ENCODE data around the gene IPO9.
"Not testable (repeated sequence)": the region's sequence is repeated elsewhere in the genome, so short reads cannot be mapped to it uniquely, and the experiment has no call there.

Gene IPO9

DNA sequence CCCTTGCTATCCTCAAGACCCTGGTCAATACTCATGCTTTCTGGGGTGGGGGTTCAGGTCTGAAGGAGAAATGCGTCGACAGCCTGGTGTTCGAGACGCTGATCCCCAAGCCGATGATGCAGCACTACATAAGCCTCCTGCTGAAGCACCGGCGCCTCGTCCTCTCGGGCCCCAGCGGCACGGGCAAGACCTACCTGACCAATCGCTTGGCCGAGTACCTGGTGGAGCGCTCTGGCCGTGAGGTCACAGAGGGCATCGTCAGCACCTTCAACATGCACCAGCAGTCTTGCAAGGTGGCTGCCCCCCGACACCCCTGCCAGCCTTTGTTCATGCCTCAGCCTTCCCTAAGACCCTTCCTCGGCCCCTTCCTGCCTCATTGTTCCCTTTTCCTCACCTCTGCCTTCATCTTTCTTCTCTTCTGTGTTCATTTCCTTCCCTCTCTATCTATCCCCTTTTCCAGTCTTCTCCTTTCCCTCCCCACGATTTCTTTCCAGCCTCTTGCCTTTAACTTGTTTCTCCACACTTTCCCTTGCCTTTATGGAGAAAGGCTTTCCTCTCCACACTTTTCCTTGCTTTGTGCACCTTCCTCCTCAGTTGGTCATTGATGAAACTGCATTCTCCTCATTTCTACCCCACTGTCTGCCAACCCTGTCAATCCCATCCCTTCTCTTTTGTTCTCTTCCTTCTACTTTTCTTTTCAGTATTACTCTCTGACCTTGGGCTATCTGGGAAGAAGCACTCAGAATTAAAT is 18.3 kb upstream of the IPO9 start:
- no peak for DNase-seq

GRCh38 chr1:201813226-201813625 is 15.7 kb upstream of the IPO9 start:
- no peak for DNase-seq

GRCh38 chr1:201816309-201816854 is 12.6 kb upstream of the IPO9 start:
- no peak for DNase-seq

DNA sequence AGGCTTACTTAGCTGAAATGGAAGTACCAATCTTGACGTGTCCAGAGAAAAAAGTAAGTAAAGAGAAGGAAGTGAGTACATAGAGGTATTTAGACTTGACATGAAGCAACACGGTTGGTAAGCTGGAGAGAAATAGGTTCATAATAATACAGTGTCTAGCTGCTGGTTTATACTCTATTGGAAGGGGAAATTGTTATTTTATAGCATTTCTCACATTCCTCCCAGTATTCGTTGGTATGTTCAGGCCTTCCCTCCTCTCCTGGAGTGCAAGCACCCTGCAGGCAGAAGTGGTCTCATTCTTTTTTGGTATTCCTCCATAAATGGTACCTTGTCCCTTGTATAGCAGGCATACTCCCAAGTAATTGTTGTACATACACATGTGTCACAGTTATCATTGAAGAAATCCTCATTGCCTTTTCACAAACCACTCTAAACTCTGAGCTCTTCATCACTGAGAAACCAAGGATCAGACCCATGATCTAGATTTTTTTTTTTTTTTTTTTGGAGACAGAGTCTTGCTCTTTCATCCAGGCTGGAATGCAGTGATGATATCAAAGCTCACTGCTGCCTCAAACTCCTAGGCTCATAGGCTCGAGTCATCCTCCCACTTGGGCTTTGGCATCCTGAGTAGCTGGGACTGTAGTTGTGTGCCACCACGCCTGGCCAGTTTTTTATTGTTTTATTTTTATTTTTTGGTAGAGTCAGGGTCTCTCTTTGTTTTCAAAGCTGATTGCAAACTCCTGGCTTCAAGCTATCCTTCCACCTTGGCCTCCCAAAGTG is 9.8 kb upstream of the IPO9 start:
- DNase-seq: no peak

- DNase-seq: no peak
These were observed 8.5 kb upstream of the IPO9 start for GRCh38 chr1:201820413-201820812.

DNA sequence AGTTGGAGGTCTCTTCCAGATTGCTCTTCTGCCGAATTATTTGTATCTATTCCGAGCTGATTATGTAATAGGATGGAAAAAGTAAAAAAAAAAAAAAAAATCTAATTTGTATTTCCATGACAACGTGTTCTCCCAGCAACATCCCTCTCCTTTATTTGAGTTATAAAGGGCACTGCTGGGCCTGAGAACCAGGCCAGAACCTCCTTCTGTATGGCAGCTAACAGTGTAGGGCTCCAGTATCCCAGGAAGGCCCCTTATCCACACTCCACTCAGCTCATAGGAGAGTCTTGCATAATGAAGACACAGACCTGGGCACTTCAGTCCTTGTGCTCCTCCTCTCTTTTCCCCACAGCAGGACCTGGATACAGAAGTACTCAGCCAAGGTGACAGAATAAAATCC is 3.7 kb upstream of the IPO9 start:
- DNase-seq: no peak

DNA sequence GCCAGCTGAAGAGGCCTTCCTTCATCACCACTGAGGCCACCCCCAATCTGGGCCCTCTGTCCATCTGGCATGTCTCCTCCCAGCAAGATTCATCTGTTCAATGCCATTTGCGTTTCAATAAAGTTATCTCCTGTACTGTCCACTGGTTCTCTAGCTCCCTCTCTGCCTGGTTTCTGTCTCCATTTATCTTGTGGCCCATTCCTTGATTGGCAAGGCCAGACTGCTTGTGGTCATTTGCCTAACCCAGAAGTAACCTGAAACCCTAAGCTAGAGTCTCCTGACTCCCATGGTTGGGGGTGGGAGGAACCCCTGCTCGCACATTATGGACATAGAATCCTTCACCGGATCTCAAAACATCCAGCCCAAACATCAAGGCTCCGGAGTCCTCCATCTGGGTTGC is 2.1 kb upstream of the IPO9 start:
- DNase-seq: no peak

DNA sequence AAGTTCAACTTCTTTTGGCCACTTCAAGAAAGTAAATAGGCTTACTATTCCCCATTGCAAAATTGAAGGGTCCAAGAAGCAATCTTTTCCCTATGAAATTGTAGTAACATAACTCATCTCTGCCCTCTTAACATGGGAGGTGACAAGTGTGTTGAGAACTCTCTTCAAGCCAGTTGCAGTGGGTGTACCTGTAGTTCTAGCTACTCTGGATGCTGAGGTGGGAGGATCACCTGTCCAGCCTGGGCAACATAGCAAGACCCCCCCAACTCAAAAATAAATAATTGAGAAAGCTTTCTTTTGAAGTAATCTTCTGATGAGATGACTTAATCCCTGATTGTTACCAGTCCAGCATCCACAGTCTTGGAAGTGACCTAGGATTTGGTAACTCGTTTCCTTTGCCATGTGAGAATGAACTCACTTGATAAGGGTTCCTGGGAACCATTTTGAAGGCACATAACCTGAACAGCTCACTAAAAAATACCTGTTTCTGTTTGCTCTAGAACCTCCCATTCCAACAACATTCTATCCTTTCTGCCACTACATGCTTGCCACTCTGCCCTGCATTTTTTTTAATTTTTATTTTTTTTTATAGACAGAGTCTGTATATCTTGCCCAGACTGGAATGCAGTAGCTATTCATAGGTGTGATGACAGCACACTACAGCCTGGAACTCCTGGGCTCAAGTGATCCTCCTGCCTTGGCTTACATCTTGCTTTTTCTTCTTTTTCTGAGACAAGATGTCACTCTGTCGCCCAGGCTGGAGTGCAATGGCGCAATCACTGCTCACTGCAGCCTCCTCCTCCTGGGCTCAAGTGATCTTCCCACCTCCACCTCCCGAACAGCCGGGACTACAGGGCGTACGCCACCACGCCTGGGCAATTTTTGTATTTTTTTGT is 1.4 kb upstream of the IPO9 start:
- no peak for DNase-seq

GRCh38 chr1:201828217-201828819 is 639 bp upstream of the IPO9 start:
- peak in 1 of 2 donors; percentile 1 for DNase-seq

DNA sequence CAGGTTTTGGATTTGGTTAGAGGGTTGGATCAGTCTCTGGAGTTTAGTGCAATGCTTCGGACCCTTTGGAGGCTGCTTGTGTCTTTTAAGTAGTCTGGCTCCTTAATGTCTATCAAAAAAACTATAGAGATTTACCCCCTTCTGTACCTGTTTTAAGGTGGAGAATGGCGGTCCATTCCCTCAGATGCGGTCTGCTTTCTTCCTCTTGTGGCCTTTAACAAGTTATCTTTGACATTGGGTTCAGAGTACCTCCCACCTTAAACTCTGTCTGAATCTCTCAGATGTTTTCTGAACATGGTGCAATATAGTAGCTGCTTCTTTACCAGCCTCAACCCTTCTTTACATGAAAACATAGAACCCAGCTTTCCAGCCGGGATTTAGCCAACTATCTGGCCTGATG is 2.4 kb downstream of the IPO9 start:
- no peak for DNase-seq

DNA sequence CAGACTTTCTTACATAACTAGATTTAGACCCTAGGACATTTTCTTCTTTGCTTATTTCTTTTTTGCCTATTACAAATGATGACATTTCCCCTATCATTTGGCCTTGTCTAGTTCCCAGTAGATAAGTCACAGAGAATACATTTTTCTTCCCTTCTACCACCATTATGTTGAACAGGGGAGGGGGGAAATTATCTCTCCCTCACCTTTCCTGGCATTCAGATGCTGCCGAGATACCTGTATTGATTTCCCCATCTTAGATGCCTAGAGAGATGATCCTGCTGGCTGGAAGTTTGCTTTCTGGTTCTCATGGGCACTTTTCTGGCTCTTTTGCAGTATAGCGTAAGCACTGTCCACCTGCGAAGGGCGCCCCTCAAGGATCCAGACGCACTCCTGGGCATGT is 5.7 kb downstream of the IPO9 start:
- DNase-seq: no peak

DNA sequence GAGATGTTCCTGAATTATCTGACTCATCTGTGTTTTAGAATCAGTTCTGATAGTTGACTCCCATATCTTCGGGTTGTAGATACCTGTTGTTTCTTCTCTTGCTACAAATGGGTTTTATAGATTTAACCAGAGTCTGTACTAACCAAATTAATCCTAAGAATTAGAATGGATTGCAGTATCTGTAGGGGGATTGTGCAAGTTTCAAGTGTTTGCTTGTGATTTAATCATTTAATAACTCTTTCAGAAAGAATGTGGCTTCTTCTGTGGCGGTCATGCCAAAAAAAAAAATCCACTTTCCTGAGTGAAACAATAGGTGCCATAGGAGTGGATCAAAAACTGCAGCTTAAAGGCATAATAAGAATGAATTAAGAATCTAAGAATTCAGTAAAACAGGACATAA is 9.4 kb downstream of the IPO9 start:
- DNase-seq: no peak

DNA sequence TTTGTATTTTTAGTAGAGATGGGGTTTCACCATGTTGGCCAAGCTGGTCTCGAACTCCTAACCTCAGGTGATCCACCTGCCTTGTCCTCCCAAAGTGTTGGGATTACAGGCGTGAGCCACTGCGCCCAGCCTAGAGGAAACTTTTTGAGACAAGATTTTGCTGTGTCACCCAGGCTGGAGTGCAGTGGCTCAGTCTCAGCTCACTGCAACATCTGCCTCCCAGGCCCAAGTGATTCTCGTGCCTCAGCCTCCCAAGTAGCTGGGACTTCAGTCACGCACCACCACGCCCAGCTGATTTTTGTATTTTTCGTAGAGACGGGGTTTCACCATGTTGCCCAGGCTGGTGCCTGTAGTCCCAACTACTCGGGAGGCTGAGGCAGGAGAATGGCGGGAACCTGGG is 10.1 kb downstream of the IPO9 start:
- DNase-seq: not testable (repeated sequence)

DNA sequence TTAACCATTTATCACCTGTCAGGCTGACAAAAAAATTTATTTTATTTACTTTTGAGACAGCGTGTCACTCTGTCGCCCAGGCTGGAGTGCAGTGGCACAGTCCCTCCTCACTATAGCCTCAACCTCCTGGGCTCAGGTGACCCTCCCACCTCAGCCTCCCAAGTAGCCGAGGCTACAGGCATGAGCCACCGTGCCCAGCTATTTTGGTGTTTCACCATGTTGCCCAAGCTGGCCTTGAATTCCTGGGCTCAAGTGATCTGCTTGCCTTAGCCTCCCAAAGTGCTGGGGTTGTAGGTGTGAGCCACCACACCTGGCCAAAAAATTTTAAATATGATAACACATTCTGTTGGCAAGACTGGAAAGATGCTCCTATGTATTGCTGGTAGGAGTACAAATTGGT is 11.1 kb downstream of the IPO9 start:
- no peak for DNase-seq

DNA sequence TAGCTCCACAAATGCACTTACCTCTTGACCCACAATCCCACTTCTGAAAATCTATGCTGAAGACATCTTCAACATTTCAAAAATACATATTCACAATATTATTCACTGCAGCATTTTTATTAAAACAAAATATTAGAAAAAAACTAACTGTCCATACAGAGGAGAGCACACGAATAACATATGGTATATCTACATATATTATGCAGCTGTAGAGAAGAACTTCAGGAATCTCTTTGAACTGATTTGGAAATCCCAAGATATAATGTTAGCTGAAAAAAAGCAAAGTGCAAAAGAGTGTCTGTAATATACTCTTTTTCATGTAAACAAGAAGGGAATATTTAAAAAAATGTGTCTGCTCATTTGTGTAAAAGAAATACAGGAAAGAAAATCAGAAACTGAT is 11.5 kb downstream of the IPO9 start:
- DNase-seq: no peak

- DNase-seq: no peak
These were observed 12.4 kb downstream of the IPO9 start for GRCh38 chr1:201841265-201841912.

DNA sequence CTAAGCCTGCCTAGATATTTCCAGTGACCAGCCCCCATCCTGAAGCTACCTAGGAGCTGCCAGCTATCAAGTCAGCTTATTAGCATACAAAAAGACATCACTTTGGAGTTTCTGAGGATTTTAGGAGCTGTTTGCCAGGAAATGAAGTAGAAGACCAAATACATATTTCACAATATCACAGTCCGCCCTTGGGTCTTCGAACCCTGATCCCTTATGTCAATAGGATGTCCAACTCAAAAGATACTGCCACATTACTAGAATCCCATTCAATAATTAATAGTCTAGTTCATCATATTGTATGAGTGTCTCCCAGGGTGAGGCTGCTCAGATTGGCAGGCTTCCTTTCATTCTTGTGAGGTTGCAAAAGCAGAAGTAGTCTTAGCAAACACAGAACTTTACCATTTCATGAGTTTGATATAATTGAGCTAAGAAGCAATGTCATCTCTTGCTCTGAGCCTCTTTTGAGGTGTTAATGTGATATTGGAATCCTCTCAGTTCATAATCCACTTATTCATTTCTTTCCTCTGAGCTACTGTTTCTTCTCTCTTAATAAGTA is 13.6 kb downstream of the IPO9 start:
- no peak for DNase-seq

DNA sequence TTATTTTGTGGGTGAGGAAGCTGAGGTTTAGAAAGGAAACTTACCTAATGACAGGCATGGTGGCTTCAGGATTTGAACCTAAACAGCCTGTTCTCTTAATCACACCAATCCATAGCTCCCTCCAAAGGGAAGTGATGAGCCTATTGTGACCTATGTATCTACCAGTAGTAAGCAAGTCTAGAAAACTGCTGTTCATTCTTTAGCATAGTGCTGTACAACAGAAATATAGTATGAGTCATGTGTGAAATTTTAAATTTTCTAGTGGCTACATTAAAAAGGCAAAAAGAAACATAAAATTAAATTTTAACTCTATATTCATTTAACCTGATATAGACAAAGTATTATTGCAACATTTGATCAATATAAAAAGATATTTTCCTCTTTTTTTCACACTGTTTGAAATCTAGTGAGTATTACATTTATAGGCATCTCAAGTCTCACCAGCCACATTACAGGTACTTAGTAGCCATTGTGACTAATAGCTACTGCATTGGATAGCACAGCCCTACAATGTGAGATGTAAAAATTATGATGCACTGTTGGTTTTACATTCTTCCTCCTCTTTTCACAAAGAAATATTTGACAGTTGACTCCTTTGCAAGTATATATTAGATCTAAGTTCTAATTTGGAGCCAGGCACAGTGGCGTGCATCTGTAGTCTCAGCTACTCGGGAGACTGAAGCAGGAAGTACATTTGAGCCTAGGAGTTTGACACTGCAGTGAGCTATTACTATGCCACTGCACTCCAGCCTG is 16.6 kb downstream of the IPO9 start:
- no peak for DNase-seq

DNA sequence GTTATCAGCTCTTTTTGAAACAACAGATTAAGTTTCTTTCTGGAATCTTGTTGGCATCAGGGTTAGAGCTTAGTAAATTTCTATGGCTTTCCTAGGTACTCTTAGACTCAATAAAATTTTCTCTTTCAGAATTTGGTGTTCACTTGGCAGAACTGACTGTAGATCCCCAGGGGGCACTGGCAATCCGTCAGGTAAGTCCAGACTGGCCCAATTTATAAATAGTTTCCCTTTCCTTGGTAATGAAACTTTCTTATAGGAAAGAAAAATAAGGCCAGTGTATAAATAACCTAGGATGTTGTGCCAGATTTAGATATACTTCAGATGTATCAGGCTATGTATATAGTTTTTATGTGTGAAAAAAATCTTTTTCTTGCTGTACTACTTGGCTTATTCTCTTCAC is 18.2 kb downstream of the IPO9 start:
- no peak for DNase-seq

DNA sequence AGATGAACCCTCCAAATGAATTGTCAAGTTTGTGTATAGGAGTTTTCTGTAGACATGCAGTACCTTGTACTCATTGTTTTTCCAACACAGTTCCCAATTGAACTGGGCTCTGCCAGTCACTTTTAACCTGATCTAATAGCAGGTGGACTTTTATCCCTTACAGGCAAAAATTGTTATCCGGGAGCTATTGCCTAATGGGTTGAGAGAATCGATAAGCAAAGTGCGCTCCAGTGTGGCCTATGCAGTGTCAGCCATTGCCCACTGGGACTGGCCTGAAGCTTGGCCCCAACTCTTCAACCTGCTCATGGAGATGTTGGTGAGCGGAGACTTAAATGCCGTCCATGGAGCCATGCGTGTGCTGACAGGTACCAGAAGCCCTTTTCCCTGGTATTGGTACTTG is 19.3 kb downstream of the IPO9 start:
- no peak for DNase-seq

DNA sequence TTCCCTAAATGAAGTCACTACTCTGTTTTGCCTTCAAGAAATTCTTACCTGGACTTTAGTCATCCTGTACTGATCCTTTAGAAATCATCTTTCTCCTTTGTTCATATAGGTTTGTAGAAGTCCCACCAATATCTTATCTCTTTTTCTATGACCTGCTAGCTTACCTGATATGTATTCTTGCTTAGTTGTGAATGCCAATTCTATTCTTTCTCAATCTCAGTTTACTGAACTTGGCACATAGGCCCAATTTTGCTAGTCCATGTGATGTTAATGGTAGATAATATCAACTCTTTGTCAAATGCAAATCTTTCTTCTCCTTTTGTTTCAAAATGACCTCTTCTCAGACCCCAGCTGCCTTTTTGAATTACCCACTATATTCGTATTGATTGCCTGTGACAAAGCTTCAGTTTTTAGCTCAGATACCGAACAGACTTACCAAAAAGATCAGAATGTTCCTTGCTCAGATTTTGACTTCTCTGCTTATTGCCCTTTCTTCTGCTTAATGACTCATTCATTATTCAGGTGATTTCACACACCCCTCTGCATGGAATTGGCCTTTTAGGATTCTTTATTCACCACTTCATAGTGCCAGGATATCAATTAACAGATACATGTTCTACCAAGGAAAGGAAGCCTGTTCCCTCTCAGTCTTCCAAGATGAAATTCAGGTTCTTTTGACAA is 20.6 kb downstream of the IPO9 start:
- DNase-seq: no peak

Data from stimulated activated CD4-positive, alpha-beta T cell treated with anti-CD3 and anti-CD28 coated beads, Interleukin-2, amount 100 ng/mL, for 48 hours (primary cell).